GM19239 (cell line): Measurements from ENCODE around the gene COL18A1.

Experiments
- DNase-seq: peaks from one replicate; pipeline ENCODE4 v3.0.0; 2011; ENCODE audit warnings: low spot score; ENCODE audit not compliant: insufficient read length
- FAIRE-seq: peaks from 2 replicates; lab custom pipeline; 2011; peaks lifted over from hg19 to GRCh38; lab: Jason Lieb, UNC

The COL18A1 gene

DNA sequence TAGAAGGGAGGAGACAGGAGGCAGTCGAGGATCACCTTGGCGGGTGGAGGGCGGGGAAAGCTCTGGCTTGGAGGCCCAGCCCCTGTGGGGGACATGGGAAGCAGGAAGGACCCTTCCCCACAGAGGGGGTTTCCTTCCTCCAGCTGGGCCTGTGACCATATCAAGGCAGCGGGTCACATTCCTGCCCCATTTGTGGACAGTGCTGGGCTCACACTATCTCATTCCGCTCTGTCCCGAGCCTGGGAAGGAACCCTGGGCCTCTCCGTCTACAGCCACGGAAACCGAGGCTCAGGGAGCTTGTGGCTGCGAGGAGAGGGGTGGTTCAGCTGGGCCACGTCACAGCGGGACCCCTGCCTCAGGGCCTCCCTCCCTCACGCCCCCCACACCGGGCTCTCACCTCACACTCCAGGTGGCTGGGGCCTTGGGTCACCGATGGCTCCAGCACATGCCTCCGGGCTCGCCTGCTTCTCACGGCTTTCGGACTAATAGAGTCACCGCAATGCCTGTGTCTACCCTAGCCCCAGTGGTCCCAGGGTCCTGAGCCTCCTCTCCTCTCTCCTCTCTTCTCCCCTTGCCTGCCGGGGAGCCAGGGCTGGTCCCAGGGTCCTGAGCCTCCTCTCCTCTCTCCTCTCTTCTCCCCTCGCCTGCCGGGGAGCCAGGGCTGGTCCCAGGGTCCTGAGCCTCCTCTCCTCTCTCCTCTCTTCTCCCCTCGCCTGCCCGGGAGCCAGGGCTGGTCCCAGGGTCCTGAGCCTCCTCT is 80.9 kb downstream of the COL18A1 start:
- DNase-seq (no peak), FAIRE-seq (no peak)

DNA sequence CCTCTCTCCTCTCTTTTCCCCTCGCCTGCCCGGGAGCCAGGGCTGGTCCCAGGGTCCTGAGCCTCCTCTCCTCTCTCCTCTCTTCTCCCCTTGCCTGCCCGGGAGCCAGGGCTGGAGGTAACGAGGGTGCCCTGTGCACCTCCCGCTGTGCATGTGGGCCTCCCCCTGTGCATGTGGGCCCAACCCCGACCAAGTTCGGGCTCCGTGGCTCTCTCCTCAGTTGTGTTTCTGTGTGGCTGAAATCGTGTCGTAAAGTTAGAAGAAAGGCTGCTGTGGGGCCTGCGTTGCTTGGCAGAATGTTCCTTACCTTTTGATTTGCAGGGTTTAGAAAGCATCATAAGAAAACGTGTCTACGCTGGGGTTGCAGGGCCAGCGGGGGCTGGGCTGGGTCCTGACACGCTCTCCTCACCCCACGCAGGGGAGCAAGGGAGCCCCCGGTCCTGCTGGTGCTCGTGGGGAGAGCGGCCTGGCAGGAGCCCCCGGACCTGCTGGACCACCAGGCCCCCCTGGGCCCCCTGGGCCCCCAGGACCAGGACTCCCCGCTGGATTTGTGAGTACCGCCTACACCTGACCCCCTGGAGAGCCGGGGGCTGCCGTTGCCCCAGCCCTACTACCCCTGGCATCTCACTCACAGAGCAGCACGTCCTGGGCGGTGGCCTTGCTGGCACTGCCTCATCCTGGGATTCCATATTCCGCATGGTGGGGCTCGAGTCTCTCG is 81.6 kb downstream of the COL18A1 start:
- no peak for FAIRE-seq
- no peak for DNase-seq

DNA sequence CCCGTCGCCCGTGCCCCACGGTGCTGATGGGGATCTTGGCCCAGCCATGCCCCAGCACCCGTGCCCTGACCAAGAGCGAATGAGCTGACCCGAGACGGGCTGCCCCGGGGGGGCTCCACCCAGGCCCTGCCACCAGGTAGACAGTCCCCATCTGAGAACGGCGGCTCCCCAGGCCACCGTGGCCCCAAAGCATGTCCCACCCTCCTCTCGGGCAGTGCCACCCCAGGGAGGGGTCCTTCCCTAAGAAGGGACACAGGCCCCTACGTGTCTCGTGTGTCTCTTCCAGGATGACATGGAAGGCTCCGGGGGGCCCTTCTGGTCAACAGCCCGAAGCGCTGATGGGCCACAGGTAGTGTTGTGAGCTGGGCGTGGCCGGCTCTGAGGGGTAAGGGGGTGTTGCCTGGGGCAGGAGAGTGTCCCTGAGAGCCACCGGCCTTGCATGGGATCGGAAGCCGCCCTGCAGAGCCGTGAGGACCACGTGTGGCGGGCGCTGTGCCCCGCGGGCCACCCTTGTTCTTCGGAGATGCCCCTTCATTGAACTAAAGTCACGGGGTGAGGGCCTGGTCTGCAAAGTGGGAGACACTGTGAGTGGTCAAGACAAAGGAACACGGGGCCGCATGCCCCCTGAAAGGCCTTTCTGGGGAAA is 82.3 kb downstream of the COL18A1 start:
- DNase-seq (no peak), FAIRE-seq (no peak)

DNA sequence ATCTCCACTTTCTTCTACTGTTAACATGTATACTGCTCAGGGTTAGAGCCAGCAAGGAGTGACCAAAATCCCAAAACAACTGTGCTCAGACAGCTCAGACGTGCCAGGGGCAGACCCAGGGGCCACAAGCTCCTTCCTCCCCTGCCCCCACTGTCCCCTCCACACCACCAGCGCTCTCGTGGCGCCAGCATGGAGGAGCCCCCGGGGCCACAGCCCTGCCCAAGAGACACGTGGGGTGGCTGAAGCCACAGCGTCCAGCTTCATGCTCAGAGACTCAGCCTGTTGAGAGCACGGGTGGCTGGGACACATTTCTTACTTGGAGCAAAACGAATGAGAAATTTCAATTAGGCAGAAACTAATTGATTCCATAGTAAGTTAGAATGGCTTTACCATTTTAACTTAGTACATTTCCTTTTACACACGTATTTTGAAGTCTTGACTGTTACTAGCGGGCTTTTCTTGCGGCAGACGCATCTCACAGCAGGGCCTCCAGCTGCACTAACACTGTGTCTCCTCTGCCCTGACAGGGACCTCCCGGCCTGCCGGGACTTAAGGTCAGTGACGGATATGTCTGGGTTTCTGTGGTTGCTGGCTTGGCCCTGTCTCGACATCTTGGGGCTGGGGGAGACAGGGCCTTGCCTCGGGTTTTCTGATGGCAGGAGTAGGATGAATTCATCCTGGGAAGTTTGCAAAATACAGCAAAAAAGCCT is 83.1 kb downstream of the COL18A1 start:
- DNase-seq (no peak), FAIRE-seq (no peak)

DNA sequence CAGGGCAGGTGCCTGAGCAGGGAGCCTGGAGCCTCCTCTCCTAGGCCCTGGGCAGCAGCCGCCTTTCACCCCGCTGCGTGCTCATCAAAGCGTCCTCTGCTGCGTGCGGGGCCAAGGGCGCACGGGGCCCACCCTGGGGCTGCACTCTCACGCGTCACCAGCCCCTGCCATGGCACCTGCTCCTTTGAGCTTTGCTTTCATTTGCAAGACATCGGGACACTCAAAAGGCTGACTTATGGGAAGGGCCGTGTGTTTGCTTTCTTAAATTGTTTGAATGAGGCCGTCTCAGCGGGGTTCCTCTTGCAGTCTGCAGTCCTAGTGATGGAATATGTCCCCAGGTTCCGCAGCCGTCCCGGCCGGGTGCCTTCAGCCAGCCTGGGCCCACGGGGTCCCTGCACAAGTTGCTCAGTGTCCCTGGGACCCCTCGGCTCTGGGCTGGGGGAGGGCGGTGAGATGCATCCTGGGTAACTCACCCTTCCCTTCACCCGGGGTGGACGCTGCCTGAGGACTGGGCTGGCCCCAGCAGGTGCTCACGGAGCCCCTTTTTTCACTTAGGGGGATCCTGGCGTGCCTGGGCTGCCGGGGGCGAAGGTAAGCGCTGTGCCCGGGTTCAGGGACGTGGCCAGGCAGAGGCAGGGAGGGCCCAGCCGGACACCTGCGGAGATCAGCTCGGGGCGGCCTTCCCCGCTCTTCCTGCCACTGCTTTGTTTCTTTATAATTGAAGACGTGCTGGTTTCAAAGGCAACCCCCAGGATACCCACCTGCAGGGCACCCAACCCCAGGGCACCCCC is 84.2 kb downstream of the COL18A1 start:
- DNase-seq (no peak), FAIRE-seq (no peak)

DNA sequence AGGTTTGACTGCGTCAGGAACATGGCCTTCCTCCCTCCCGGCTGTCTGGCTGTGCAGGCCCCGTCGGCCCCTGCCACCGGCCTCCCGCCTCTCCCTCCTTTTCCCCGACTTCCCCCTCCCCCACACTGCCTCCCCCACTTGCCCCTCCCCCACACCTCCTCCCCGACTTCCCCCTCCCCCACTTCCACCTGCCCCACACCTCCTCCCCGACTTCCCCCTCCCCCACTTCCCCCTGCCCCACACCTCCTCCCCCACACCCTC is 84.7 kb downstream of the COL18A1 start:
- DNase-seq (no peak), FAIRE-seq (no peak)

DNA sequence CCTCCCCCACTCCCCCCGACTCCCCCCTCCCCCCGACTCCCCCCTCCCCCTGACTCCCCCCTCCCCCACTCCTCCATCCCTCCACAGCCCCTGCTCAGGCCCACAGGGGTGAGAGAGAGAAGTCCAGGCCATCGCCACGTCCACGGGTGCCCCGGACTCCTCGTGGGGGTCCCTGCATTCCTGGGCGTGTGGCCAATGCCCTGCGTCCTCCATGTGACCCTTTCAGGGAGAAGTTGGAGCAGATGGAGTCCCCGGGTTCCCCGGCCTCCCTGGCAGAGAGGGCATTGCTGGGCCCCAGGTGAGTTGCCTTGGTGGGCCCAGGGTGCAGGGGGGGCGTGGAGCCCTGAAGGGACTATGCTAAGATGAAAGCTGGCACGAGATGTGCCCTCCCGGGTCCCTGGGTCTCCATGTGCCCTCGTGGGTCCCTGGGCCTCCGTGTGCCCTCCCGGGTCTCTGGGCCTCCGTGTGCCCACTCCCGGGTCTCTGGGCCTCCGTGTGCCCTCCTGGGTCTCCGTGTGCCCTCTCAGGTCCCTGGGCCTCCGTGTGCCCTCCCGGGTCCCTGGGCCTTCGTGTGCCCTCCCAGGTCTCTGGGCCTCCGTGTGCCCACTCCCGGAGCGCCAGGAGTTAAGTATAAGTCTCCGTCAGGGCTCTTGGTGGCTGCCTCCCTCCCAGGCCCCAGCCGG is 85.2 kb downstream of the COL18A1 start:
- no peak for FAIRE-seq
- DNase-seq = no peak

DNA sequence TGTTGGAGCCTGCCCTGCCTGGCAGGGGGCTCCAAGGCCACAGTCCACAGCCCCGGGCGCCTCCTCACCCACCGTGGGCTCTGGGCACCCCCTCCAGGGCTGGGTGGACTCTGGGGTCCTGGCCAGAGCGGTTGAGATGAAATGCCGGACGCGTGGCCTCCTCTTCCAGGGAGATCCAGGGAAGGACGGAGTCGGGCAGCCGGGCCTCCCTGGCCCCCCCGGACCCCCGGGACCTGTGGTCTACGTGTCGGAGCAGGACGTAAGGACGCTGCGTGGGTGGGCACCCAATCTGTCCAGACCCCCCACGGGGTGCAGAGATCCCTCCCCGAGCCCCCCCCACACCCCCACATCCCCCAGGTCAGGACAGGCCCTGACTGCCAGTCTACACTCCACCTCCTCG is 86.1 kb downstream of the COL18A1 start:
- DNase-seq (no peak), FAIRE-seq (no peak)

DNA sequence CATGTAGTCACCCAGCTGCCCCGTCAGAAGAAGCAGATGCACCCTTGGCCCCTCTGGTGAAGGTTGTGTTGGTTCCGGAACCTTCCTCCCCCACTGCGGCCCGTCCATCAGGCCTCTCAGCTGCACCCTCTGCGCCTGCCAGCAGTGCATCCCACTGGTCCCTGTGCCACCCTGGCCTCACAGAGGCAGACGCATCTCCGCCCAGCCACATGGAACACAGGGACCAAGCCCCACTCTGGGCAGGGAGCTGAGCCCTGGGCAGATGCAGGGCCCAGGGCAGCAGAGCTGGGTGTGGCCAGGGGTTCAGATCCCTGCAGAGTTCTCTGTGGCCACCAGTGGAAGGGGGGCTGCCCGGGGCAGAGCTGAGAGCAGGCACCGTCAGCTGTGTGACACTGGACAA is 86.7 kb downstream of the COL18A1 start:
- FAIRE-seq (no peak), DNase-seq (no peak)

DNA sequence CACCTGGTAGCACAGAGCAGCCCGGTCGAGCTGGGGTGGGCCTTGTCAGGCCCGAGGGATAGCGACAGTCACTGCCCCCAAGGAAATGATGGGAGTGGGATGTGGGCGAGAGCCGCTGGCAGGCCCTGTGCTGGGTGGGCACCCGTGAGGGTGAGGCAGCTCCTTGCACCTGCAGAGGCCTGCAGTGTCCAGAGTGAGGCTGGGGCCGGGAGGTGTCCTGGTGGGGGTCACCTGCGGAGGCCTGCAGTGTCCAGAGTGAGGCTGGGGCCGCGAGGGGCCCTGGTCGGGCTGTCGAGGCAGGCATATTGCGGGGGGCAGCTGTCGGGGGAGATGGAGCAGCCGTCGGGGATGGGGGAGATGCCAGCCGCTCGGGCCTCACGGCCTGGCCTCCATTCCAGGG is 87.8 kb downstream of the COL18A1 start:
- DNase-seq (no peak), FAIRE-seq (no peak)

DNA sequence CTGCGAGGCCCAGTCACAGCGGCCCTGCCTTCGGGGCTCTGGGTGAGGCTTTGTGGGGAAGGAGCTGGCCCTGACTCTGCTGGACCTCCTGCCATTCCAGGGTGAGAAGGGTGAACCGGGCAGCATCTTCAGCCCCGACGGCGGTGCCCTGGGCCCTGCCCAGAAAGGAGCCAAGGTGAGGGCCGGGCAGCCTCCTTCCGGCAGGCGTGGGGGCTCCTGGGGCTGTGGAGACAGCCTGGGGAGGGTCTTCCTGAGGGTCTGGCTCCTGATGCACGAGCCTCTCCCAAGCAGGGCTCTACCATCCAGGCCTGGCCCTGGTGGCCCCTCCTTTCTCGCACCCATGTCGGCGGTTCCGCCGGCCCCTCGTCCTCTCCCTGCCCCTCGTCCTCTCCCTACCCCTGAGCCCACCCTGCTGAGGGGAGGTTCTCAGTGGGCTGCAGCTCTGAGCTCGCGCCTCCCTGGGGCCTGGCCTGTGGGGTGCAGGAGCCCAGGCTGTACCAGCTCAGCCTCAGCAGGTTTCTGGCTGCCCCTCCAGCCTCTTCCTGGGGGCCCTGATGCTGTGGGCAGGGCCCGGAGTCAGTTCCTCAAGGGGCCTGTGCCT is 88.5 kb downstream of the COL18A1 start:
- DNase-seq = no peak
- FAIRE-seq = no peak

DNA sequence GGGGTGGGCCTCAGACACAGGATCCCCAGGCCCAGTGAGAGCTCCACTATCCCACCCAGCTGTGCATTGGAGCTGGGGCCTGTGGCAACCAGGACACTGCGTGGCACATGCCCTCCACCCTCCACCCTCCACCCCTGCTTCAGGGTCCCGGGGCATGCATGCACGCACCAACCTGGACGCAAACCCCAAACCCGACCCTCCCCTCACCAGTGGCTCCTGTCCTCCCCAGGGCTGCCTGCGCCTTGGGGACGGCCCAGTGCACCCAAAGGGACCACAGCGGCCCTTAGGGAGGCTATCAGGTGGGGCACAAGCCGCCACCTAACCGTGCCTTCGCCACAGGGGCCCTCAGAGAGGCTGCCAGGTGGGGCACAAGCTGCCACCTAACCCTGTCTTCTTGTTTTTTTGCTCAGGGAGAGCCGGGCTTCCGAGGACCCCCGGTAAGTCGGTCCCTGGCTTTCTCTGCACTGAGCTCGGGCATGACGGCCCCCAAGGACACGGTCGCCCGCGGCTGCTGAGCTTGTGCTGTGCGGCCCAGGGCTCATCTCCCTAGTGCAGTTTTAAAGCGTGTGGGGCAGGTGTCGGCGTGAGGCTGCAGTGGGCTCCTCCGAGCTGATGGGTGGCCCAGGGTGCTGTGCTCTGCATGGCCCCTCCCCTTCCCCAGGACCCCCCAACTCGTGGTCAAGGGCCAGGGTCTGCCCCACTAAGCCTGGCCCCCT is 89.3 kb downstream of the COL18A1 start:
- FAIRE-seq (no peak), DNase-seq (no peak)

DNA sequence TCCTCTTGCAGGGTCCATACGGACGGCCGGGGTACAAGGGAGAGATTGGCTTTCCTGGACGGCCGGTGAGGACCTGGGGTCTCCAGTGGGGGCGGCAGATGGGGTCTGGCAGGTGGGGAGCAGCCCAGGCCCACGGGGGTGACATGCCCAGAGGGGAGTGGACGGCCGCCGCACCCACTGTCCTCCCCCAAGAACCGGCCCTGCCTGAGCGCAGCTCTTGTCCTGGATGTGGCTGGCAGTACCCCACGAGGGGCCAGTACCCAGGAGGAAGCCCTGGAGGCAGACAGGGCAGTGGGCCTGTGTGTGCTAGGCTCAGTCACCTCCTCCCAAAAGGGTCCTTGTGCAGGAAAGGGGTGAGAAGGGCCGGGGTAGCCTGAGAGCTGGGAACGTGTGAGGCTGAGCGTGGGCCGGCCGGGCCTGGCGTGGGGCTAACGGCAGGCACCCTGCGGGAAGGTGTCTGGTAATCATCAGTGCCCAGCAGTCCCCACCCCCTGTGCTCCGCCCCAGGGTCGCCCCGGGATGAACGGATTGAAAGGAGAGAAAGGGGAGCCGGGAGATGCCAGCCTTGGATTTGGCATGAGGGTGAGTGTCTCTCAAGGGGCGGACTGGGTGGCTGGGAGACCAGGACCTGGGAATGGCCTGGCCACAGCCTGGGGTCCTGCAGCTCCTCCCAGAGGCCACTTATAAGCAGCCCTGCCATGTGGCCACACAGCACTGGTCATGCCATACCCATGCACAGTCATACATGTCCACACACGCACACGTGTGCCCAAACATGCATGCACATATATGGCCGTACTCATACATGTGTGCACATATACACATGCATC is 90.1 kb downstream of the COL18A1 start:
- FAIRE-seq (no peak), DNase-seq (no peak)

DNA sequence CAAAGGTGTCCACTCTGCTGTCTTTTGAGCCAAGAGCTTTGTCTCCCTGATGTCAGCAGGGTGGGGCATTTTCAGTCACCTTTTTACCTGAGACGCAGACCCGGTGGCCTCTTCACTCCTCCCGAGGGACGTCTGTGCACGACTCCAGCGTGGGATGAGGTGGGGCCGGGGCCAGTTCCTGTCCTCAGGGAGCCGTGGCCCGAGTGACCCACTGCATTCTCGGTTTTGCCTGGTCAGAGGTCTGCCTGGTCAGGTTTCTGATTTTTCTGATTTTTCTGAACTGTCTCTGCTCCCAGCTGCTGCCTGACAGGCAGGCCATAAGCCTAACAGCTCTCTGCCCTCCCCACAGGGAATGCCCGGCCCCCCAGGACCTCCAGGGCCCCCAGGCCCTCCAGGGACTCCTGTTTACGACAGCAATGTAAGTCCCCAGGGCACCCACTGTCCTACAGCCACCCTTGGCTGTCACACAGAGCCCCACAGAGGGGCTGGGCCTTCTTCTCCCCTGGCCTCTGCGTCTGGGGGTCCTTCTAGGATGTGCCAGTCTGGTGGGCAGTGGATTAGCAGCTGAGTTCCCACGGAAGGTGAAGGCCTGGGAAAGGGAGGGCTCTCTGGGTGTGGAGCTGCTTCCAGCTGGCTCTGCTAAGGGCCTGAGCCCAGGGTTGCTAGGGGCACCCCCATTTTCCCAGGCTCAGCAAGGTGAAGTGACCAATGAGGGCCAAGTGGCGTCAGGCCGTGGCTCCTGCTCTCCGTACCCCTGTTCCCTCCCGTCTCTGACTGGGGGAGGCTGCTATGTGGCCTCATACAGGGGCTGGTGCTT is 91.4 kb downstream of the COL18A1 start:
- FAIRE-seq (no peak), DNase-seq (no peak)

DNA sequence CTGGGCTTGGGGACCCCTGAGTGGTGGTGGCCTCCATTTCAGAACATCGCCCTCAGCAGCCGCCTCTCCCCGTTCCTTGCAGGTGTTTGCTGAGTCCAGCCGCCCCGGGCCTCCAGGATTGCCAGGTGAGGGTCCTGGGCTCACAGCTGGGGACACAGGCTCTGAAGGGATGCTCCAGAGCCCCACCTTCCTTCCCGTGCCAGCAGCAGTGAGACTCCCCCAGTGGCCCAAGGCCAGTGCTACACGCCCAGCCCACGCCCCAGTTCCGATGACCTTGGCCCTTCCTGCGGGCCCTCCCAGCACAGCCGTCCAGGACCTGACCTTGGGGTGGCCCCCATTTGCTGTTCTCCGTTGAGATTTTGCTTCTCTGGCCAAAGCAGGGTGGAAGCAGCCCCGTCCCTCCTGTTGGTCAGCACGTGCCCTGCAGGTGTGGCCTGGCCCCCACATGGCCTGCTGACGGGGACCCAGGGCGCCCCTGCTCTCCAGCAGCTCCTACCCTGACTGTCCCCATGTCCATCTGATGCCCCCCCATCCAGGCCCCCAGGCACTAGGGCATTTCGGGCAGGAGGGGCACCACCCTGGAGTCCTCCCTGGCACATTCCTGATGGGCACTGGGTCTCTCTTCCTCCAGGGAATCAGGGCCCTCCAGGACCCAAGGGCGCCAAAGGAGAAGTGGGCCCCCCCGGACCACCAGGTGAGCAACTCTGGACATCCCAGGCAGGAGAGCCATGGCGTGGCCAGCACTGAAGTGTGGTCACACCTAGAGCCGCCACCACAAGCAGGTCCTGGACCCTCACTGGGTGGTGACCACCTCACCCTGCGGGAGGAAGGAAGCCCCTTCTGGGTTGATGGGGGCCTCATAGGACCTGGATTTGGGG is 92.2 kb downstream of the COL18A1 start:
- FAIRE-seq (no peak), DNase-seq (no peak)
